Measurements from ENCODE around the gene SLC1A2. TPM values are rescaled to one million over a fixed set of nuclear protein-coding genes. Genes with fewer than 3 reads are reported as not detected.

Gene SLC1A2
- total RNA-seq, 1 donor from 2014 or later = 228 TPM

DNA sequence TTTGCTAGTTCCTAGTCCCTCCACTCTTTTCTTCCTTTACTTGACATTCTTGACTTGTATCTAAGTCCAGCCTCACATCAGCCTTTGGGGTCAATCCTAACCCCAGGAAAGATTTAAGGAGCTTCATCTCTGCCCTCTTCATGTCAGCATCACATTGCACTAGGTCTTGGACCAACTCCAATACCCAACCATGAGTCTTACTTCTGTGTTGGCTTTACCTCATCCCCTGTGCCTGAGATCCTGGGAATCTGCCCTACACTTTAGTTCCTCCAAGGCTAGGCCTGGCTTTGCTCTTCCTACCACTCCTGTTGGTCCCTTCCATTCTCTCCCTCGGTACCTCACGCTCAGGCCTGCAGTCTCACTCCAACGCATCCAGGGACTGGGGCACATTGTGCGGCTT, 117.0 kb downstream of the SLC1A2 start:
- DNase-seq = no peak

- DNase-seq = no peak
Measured at GRCh38 chr11:35298369-35298768, 121.0 kb downstream of the SLC1A2 start.

GRCh38 chr11:35295751-35296150, 123.6 kb downstream of the SLC1A2 start:
- DNase-seq = no peak

- no peak for DNase-seq
Measured at GRCh38 chr11:35293699-35294098, 125.7 kb downstream of the SLC1A2 start.

DNA sequence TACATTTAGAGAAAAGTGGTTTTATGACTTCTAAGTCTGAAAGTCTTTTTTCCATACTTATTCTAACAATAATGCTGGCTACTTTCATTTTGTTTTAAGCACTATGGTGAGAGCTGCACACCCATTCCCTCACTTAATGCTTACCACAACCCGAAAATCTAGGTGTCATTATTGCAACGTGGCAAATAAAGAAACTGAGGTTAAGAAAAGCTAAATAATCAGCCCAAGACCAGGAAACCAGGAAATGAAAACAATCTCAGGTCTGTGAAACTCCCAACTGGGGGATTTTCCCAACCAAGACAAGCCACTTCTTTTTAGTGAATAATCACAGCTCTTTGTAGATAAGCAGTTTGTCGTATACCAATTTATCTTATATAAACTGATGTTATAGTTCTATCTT, 126.3 kb downstream of the SLC1A2 start:
- DNase-seq = no peak

DNA sequence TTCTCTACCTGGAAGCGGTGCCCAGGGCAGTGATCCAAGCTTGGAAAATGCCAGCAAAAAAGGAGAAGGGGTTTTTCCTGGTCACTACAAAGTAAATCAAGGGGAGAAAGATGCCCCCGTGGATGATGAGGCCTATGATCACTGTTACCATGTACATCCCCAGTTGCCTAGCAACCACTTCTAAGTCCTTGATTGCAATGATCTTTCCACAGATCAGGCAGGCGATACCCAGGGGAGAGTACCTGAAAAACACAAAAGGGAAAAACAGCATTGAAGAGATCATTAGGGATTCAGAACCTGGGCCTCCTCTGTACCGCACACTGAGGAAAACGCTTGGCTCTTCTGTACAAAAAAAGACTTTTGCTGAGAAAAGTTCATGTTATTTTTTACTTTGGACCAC, 127.1 kb downstream of the SLC1A2 start:
- no peak for DNase-seq

- no peak for DNase-seq
Measured at GRCh38 chr11:35290876-35291275, 128.5 kb downstream of the SLC1A2 start.

DNA sequence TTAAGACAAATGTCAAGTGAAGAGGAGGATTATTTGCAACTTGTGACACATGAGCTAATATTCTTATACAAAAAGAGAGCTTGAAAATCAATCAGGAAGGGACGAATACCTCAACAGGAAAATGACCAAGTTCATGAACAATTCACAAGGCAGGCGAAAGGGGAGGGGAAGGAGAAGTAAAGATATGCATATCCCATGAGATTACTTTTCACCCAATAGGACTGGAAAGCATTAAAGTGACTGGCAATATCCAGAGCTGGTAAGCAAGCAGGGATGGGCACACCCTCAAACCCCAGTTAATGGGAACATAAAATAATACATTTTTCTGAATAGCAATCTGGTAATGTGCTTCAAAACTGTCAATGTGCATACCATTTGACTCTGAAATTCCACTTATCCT, 129.5 kb downstream of the SLC1A2 start:
- DNase-seq = no peak

DNA sequence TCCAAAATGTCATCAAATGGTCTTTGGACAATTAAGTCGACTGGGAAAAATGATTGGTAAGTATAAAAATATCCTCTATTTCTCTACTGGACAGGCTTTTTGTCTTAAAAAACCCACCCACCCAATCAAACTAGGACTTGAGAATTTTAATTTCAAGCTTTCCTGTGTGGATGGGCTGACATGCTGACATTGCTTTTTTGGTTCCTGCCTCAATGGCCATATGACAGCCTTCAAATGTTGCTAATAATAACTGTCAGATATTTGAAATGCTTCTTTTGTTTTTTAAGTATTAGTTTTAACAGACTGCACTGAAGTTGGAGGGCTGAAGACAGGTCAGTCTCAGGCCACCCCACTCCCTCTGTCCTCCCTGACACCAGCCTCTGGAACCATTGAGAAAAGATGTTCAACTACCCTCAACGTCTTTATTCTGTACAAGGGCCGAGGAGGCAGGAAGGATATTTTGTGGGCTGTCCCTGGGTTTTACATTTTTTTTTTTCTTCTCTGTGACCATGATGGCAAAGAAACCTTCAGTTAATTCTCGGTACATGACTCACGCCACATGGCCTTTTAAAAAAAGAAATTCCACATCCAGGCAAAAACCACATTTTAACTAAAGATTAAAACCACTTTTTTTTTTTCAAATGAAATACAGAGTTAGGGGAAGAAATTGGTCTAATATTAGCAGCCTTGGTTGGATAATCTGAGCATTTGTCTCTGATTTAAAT, 130.4 kb downstream of the SLC1A2 start:
- DNase-seq = no peak

DNA sequence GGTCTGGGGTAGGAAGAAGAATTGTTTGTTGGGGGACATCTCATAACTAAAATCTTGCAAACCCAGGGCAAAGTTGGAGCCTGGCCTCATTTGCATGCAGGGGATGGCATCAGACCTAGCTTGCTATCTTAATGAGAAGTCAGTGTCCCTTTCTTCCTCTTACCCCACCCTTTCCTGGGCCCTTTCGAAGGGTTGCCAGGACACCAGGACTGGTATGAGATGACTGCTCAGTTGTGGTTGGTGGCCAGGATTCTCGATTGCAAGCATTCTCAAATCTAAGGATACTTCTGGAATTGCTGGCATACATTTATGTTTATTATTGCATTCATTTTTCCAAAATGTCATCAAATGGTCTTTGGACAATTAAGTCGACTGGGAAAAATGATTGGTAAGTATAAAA, 131.0 kb downstream of the SLC1A2 start:
- no peak for DNase-seq

DNA sequence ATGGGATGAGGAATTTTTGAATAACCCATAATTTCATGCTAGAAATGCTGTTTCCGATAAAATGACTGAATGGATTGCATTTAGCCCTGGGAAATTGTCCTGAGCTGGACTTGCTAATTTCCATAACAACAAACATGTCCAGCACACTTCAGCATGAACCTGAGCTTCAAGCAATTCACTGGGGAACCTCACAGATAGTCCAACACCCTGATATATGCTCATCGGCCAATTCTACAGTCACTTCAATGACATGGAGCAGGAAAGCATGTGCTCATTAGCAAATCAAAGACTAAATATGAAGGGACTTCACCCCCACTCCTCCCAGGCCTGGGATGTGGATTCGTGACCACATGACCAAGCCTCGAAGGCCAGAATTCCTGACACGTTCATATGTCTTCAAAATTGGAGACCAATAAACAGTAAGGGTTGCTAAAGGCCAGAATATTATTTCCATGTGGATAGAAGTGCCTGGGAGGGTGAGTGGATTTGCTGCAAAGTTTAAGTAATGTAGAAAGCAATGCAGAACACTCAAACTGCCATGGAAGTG, 131.9 kb downstream of the SLC1A2 start:
- no peak for DNase-seq

DNA sequence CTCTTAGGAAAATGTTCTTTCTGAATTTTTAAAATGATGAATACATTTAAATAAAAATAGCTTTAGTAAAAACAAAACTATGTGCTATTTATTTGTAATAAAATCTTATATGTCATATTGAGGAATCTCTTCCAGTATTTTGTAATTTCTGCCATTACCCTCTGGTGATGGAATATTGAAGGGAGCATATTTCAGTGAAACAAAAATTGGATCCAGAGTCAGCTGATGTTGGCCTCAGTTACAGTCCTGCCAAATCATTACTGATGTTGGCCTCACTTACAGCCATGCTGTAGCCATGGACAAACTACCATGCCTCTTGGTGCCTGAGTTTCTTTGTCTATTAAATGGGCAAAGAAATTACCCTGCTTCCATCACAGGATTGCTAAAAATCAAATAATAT, 133.2 kb downstream of the SLC1A2 start:
- no peak for DNase-seq

- DNase-seq = no peak
Measured at GRCh38 chr11:35285471-35285870, 133.9 kb downstream of the SLC1A2 start.

DNA sequence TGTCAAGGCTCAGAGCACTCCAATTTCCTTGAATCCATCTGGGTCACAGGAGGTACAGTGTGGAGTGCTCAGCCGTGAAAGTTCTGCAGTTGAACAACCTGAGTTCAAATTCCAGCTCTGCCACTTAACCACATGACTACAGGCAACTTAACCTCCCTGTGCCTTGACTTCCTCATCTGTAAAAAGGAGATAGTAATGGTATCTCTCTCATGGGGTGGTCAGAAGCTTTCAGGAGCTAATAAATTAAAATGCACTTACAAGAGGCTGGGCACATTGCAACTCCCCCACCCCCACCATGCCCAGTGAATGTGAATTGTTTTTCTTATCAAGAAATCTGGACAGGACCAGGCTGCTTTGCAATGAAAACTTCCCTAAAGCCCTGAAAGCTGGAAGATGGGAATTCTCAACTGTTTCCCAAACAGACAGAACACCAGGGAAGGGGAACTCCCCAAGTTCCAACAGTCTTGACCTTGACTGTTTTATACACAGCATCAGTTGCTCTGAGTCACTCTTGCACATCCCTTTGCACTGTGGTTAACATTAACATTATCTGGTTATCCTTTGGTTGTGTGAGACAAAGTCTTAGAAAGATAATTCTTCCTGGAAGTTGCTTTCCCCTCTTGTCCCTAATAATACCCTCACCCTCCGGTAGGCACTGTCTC, 137.0 kb downstream of the SLC1A2 start:
- DNase-seq = no peak

- no peak for DNase-seq
Measured at GRCh38 chr11:35281169-35281688, 138.1 kb downstream of the SLC1A2 start.

GRCh38 chr11:35280727-35281126, 138.6 kb downstream of the SLC1A2 start:
- DNase-seq = no peak

DNA sequence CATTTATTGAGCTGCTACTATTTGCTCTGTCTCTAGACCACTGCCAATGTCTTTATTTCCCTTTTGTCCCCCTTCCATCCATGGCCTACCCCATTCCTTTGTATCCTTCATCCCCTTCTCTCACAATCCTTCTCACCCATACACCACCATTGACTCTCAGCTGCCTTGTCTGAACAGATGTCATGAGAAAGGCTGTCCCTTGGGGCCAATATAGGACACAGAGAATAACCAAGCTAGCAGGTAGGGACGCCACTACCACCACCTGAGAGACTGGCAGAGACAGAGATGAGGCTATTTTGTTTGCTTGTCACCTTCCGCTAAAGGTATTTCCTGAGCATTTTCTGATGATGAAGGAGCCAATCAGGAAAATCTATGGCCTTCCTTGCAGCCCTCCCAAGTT, 141.5 kb downstream of the SLC1A2 start:
- no peak for DNase-seq

DNA sequence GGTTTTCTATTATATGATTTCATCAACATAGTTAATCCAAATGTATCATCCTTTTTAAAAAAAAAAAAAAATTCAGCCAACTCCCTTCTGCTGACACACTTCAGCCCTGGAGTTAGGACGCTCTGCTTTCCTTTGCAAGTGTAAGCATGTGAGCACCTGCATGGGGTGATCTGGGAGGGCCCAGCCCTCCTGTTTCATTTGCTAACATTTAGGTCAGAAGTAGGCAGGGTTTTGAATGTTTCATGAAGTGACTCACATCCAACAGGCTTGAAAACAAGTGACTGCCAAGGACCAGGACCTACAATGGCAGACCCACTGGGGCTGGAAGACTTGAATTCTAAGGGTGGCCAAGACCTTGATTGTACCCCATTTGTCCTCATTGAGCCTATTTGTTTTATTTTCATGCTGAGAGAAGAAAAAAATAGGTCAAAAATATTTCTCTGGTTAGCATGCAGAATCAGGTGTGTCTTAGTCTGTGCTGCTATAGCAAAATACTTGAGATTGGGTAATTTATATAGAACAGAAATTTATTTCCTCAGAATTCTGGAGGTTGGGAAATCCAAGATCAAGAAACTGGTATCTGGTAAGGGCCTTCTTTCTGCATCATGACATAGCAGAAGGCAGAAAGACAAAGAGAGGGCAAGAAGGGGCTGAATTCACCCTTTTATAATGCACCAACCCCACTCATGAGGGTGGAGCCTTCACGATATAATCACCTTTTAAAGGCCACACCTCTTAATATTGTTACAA, 142.8 kb downstream of the SLC1A2 start:
- DNase-seq = no peak

GRCh38 chr11:35275786-35276170, 143.6 kb downstream of the SLC1A2 start:
- DNase-seq = no peak

DNA sequence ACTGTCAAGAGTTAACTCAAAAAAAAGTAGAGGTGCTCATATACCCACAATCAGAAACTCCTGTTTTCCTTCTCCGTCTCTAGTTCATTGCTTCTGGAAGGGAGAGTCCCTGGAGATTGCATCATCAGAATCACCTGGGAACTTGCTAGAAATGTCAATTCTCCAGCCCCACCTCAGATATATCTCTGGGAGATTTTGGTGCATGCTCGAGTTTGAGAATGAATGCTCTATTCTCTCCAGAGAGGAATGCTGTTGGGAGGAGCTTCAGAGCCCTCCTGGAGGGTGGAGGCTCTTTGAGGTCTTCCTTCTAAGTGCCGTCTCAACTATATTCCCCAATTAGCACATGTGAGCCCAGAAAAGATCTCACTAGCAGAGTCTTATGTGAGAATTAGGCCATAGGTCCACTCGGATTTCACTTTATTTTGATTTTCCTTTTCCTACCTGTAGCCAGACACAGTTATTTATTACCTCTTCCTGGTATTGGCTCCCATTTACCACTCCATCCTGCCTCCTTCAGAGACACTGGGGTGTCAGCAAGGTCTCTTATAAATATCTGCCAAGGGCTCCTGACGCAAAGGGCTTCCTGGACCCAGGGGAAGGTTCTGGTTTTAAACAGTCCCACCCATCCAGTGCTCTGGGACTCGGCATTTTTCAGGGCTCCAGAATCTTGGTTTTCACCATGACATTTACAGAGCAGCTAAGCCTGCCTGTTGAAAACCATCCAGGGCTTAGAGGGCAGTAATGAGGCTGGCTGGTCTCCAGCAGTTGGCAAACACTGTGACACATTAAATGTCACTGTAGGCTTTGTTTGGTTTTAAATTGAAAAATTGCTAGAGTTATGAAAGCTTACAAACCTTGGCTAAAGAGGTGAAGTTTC, 144.2 kb downstream of the SLC1A2 start:
- DNase-seq = no peak

DNA sequence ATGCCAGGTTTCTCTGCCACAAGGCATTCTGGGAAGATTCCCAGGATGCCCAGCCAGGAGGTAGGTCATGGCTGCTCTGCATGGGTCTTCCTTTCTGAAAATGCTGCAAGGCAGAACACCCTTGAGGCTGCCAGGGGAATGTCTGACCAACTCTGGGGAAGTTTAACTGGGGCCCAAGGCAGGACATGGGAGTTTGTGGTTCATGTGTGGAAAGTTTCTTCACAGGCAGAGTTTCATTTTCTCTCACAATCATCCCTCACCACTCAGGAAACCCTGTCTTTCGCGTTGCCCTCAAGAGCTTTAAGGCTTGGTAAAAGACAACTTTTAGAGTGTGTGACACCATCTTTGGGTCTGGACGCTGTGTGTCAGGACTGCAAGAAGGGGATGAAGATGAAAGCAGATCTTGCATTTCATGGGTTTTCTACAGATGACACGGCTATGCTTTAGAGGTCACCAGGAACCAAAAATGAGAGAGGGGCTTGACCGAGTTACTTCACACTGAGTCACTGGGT, 146.9 kb downstream of the SLC1A2 start:
- no peak for DNase-seq

DNA sequence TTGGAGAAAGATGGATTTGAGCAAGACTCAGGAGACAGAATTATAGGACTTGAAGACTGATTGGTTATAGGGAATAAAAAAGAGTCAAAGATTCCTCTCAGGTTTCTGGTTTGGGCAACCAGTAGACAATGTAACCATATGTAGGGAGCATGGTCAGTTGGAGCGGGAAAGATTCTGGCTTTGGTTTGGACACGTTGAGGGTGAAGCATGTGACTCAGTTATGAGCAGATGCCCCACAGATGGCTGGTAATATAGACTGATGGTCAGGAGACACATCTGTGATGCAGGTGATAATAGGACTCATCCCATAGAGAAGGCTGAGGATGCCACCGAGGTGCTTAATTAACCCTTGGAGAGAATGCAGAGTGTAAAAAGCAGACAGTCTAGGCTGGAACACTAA, 148.3 kb downstream of the SLC1A2 start:
- DNase-seq = no peak
